ENCODE measurements around the gene OR5AC2. TPM values are rescaled to one million over a fixed set of nuclear protein-coding genes. Genes with fewer than 3 reads are reported as not detected.

OR5AC2 gene
- total RNA-seq, 2 experiments from 2014 or later, result not detected

Other genes with a start within 250 kb of the OR5AC2 start
- 10 to 100 TPM; 35.0 to 35.5 TPM for gene RIOX2, start 114.7 kb upstream of the OR5AC2 start, total RNA-seq
- not detected for gene GABRR3, start 51.9 kb upstream of the OR5AC2 start, total RNA-seq
- not detected for gene OR5H1, start 43.5 kb downstream of the OR5AC2 start, total RNA-seq
- under 1 TPM in 1 of 2 experiments, not detected in 1; 0.02 TPM for gene OR5H14, start 60.3 kb downstream of the OR5AC2 start, total RNA-seq
- not detected for gene OR5H15, start 79.5 kb downstream of the OR5AC2 start, total RNA-seq
- not detected for gene OR5H6, start 177.1 kb downstream of the OR5AC2 start, total RNA-seq
- gene OR5H2, start 195.3 kb downstream of the OR5AC2 start, total RNA-seq, result not detected